NCI-H82 treated with DMSO at 0.1 percent for 48 hours (cell line): ENCODE data around the gene PDE4A.

ENCODE experiments used
- DNase-seq: peaks from one replicate; lab custom pipeline; 2025; ENCODE audit not compliant: unreplicated experiment; lab: John Stamatoyannopoulos, UW

The PDE4A gene

GRCh38 chr19:10505583-10506229, 85.4 kb downstream of the PDE4A start:
- DNase-seq = no peak

DNA sequence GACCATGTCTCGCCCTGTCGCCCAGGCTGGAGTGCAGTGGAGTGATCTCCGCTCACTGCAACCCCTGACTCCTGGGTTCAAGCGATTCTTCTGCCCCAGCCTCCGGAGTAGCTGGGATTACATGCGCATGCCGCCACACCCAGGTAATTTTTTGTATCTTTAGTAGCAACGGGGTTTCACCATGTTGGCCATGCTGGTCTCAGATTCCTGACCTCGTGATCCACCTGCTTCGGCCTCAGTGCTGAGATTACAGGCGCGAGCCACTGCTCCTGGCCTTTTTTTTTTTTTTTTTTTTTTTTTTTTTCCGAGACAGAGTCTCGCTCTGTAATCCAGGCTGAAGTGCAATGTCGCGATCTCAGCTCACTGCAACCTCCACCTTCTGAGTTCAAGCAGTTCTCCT, 87.7 kb downstream of the PDE4A start:
- DNase-seq = no peak

DNA sequence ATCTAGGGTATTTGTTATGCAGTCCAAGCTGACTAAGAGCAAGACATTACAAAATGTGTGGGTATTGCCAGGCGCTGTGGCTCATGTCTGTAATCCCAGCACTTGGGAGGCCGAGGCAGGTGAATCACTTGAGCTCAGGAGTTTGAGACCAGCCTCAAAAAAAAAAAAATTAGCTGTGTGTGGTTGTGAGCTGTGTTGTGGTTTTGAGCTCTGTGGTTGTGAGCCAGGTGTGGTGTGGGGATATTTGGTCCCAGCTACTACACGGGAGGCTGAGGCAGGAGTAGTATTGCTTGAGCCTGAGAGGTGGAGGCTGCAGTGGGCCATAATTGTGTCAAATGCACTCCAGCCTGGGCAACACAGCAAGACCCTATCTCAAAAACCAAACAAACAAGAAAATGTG, 88.4 kb downstream of the PDE4A start:
- DNase-seq = no peak

GRCh38 chr19:10510301-10510802, 90.0 kb downstream of the PDE4A start:
- DNase-seq = no peak

- DNase-seq = no peak
These were observed 92.9 kb downstream of the PDE4A start for GRCh38 chr19:10513223-10513622.

- no peak for DNase-seq
These were observed 94.1 kb downstream of the PDE4A start for GRCh38 chr19:10514211-10515145.

- DNase-seq = no peak
These were observed 95.7 kb downstream of the PDE4A start for GRCh38 chr19:10516064-10516385.

DNA sequence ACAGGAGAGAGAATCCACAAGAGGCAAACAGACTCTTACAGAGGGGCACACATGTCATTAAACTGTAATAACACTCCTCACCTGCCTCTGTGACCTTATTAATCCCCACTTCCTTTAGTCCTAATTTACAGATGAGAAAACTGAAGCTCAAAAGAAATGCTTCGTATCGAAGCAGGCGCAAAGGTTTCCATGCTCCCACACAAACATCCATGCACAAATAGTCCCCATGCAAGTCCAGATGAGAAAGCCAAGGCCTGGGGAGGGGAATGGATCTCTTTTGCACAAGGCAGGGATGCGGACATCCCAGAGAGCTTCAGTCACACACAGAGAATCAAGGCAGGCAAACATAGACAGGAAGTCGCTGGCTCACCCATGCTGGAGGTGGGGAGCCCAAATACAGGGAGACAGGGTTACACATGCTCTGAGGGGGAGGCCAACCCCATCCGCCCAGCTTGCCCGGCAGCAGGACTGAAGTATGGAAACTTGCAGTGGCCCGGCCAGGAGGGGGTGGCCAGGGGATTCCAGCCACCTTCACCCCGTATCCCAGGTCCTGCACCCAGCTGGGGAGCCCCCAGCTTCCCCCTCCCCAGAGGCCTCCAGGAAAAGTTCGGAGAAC, 96.4 kb downstream of the PDE4A start:
- DNase-seq = no peak

DNA sequence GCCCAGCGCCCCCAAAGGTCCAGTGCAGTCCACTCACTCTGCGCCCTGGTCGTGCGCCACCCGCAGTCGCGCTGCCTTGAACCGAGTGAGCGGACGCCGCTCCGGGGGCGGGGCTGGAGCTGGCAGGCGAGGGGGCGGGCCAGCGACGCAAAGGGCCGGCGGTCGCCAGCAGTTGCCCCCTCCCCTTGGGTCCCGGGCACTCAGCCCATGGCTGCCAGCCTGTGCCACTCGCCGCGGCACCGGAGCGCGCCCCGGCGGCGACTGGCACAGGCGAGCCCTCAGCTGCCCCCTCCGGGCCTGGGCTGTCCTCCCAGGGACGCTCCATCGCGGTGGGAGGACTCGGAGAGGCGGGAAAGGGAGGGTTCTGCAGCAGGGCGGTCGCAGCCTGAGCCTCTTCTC, 97.0 kb downstream of the PDE4A start, which contains the start of gene S1PR5:
Gene S1PR5, minus strand, starts transcription at position 87 of the 399 bp plus-strand sequence. CDS start 2,436 bp downstream, outside the sequence.
- no peak for DNase-seq

DNA sequence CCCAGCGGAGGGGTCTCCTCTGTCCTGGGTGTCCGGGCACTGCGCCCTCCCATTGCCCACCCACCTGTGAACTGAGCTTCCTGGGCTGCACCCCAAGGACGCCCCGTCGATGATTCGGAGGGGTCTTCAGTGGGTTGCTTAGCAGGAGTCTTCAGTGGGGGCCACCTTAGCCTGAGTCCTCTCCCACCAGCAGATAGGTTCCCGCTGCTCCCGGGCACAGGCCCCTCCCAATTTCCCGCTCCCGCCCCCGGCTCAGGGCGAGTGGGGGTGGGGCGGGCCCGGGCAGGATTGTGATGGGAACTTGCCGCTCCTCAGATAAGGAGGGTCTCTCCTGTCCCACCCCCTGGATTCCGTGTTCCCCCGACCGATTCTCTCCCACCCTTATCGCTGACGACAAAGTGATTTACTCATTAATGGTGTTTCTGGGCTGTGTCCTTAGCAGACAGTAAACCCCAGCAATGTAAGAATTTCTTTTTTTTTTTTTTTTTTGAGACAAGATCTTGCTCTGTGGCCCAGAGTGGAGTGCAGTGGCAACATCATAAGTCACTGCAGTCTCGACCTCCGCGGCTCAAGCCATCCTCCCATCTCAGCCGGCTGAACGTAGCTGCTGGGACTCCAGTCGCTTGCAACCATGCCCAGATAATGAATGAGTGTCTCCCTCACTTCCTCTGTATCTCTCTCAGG, 97.6 kb downstream of the PDE4A start:
- DNase-seq = no peak

GRCh38 chr19:10518444-10519361, 98.4 kb downstream of the PDE4A start:
- no peak for DNase-seq
